A673 (cell line): ENCODE measurements around the gene MSRB1.

ENCODE experiments used
- EZH2 ChIP-seq: fragments of 200-600 bp; sonication (generic); IDR thresholded peaks from 2 replicates; pipeline ENCODE4 v1.6.1; 2017; ENCODE audit warnings: borderline replicate concordance, low read depth, mild to moderate bottlenecking, mixed read lengths, antibody characterized with exemption, low read length; ENCODE audit not compliant: poor library complexity, severe bottlenecking
- TF ChIP-seq, protein P1 (sequence below): fragments of 300-800, 200-600 bp; sonication (generic); conservative IDR thresholded peaks from 2 replicates; pipeline ENCODE4 v1.5.1; 2017; ENCODE audit warnings: low read depth, mild to moderate bottlenecking, antibody characterized with exemption, low read length, moderate library complexity, mixed read lengths

GRCh38 chr16:1960665-1961630 is 17.9 kb upstream of the MSRB1 start:
- TF ChIP-seq, protein P1, sequence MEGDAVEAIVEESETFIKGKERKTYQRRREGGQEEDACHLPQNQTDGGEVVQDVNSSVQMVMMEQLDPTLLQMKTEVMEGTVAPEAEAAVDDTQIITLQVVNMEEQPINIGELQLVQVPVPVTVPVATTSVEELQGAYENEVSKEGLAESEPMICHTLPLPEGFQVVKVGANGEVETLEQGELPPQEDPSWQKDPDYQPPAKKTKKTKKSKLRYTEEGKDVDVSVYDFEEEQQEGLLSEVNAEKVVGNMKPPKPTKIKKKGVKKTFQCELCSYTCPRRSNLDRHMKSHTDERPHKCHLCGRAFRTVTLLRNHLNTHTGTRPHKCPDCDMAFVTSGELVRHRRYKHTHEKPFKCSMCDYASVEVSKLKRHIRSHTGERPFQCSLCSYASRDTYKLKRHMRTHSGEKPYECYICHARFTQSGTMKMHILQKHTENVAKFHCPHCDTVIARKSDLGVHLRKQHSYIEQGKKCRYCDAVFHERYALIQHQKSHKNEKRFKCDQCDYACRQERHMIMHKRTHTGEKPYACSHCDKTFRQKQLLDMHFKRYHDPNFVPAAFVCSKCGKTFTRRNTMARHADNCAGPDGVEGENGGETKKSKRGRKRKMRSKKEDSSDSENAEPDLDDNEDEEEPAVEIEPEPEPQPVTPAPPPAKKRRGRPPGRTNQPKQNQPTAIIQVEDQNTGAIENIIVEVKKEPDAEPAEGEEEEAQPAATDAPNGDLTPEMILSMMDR, result no peak
- TF ChIP-seq EZH2, result no peak
